Suppressor macrophage treated with lipopolysaccharide for 4 hours (primary cell): ENCODE data around the gene OR14J1.
"Not testable (repeated sequence)": the region's sequence is repeated elsewhere in the genome, so short reads cannot be mapped to it uniquely, and the experiment has no call there.

Experiments used
- DNase-seq: peaks from one replicate; pipeline ENCODE4 v3.0.0-alpha.2; 2020

Gene OR14J1, protein sequence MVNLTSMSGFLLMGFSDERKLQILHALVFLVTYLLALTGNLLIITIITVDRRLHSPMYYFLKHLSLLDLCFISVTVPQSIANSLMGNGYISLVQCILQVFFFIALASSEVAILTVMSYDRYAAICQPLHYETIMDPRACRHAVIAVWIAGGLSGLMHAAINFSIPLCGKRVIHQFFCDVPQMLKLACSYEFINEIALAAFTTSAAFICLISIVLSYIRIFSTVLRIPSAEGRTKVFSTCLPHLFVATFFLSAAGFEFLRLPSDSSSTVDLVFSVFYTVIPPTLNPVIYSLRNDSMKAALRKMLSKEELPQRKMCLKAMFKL

DNA sequence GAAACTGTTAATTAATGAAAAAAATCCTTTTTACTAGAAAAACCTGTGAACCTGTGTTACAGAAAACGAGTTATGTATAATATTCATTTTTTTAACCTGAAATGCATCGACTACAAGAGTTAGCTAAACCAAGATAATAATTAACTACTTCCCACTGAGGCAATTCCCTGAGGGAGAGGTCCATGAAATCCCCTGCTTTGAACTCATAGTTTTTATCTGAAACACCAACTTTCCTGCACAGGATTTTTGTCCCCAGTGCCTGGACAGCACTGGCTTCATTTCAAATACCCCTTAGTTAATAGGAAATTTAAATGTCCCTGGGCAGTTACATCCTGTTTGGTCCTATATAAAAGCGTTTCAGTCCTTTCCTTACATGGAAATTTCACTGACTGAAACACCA is at the start of gene OR14J1:
OR14J1 (plus strand) TSS at position 386 of the 400 bp plus-strand sequence. CDS start 4,989 bp downstream, outside the sequence.
- DNase-seq: no peak

DNA sequence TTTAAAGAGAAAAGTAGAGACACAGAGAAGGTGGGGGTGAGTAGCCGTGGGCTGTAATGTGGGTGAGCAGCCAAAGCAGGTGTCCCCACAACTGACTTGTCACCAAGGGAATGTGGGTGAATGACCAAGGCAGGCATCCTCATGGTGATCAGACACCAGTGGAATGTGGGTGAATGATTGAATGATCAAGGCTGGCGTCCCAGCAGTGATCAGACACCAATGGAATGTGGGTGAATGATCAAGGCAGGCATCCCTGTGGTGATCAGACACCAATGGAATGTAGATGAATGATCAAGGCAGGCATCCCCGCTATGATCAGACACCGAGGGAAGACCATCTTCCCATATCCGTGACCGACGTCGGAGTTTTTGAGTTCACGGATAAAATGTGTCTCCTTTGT is 49.8 kb upstream of the OR14J1 start:
- DNase-seq: no peak

DNA sequence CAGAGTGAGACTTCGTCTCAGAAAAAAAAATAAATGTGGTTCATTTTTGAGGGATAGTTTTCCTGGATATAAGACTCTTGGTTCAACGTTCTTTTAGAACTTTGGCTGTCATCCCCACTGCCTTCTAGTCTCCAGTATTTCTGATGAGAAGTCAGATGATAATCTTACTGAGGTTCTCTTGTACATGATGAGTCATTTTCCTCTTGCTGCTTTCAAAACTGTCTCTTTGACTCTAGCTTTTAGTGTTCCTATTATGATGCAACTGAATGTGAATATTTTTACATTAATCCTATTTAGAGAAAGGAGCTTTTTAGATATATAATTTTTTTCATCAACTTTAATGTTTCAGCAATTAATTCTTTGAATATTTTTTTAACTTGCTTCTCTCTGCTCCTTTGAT is 46.0 kb upstream of the OR14J1 start:
- DNase-seq: no peak

DNA sequence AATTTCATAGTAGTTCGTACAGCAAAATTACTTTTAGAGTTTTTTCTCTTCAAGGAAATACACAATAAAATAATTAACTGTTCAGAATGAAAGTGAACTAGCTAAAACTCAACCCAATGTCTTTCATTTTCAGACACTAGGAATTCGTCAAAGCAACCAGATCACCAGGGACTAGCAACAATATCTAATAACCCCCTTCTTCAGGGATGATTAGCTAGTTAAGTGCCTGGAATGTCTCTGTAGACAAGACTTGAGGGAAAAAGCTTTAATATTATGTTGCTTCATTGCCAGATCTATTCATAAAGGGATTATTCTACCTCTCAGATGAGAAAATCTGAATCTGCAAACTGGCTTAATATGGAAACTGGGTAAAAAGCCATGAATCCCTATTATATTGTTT is 41.8 kb upstream of the OR14J1 start:
- DNase-seq: no peak

DNA sequence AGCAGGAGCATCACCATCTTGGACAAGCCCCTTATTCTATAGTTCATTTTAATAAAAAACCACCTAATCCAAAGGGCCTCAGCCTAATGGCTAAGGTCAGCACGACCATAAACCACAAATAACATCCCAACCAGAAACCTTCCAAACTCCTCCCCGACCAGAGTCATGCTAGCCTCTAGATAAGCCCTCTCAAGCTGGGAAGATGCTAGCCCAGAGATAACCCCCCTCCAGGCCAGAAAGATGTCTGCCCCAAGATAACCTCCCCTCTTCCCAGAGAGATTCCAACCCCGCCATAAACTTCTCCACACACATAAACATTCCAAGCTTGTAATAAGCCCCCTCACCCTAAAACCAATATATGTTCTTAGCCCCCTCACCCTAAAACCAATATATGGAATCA is 38.5 kb upstream of the OR14J1 start:
- no peak for DNase-seq

DNA sequence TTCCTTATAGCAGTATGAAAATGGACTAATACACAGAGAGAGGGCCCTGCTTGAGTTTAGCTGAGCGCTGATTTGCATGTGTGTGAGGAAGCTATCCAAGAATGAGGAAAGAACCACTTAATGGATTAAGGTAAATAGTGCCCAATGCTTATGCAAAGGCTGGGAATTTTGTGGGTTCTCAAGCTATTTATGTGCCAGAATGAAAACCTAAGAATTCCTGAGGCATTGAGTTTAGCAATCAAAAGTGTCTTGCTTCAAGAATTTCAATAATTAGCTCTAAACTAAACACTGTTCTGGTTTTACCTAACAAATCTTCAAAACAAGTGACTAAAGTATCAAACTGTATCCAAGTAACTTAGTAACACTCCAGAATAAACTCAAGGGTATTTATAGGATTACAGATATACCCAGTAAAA is 7.0 kb upstream of the OR14J1 start:
- no peak for DNase-seq

DNA sequence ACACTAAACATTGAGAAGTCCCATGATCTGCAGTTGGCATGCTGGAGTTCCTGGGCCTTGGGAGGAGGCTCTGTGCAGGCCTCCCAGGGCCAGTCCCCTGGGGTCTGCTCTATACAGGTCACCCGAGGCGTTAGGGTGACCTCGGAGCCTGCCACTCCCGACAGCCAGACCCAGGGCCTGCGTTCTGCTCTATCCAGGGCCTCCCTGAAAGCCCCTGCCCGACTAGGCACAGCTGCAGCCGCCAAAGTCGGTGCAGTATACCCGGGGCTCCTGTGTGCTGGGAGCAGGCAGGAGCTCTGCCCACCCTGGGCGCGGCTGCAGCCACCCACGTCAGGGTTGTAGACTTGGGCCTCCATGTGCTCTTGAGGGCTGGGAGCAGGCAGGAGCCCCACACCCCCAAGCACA is 6.3 kb upstream of the OR14J1 start:
- no peak for DNase-seq

DNA sequence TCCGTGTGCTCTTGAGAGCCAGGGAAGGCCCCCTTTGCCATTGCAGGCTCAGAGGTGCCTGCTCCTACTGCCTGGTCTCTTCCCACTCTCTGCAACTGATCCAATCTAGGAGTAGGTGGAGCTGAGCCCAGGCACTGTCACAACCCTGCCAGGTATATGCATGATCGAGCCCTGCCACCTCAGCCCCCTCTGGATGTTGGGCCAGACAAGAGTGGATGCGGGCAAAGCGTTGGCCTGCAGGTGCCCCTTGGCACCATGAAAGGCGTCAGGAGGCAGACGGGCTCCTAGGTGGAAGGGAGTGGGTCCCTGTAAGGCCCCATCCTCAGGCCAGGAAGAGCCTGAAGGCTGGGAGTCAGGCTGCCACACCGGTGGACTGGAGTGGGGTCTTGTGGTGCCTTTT is 5.9 kb upstream of the OR14J1 start:
- no peak for DNase-seq

DNA sequence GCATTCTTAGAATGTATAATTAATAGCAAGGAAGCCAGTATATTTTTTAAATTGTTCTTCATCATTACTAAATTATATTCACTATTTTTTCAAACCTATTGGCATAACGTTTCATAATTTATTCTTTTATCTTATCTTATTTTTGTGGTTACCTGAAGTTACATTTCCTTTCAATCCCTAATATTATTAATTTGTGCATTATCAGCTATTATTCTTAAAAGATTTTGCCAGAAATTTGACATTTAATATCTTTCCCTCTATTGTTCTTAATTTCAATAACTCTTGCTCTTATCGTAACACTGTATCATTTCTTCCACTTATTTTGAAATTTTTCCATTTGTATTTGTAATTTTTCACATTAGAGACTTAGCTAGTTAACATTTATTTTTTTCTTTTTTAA is 18.4 kb downstream of the OR14J1 start:
- no peak for DNase-seq

DNA sequence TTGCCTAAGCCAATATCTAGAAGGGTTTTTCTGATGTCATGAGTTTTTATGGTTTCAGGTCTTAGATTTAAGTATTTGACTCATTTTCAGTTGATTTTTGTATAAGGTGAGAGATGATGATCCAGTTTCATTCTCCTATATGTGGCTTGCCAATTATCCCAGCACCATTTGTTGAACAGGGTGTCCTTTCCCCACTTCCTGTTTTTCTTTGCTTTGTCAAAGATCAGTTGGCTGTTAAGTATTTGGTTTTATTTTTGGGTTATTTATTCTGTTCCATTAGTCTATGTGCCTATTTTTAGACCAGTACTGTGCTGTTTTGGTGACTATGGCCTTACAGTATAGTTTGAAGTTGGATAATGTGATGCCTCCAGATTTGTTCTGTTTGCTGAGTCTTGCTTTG is 21.8 kb downstream of the OR14J1 start:
- not testable (repeated sequence) for DNase-seq

DNA sequence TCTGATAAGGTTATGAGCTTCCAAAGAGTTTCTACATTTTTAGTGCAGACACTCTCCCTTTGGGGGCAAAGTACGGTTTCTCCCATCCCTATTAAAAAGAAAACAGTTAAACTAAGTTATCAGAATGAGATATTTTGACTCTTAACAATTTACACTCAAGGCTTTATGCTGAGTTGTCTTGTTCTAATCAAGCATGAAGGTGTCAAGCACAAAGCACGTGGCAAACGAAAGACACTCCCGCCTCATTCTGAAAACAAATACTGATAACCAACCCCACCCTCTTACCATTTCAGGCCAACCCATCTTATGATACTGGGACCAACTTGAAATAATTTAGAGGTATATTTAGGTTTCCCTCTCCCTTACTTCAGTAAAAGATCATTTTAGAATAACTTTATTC is 24.3 kb downstream of the OR14J1 start:
- DNase-seq: no peak

DNA sequence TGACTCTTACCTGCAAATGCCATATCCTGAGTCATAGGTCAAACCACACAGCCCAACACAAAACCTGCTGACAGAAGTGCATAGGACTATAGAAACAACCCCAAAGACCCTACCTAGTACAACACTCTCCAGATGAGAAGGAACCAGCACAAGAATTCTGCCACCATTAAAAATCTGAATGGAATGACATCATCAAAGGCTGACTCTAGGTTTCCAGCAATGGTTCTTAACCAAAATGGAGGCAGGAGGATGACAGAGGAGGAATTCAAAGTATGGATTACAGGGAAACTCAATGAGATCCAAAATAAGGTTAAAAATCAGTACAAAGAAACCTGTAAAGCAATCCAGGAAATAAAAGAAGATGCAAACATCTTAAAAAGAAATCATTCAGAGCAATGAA is 31.2 kb downstream of the OR14J1 start:
- no peak for DNase-seq

DNA sequence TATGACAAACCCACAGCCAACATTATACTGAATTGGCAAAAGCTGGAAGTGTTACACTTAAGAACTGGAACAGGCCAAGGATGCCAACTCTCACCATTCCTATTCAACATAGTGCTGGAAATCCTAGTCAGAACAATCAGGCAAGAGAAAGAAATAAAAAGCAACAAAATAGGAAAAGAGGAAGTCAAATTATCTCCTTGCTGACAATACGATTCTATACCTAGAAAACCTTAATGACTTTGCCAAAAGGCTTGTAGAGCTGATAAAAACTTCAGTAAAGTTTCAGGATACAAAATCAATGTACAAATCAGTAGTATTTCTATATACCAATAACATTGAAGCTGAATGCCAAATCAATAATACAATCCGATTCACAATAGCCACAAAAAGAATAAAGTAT is 34.8 kb downstream of the OR14J1 start:
- DNase-seq: no peak

DNA sequence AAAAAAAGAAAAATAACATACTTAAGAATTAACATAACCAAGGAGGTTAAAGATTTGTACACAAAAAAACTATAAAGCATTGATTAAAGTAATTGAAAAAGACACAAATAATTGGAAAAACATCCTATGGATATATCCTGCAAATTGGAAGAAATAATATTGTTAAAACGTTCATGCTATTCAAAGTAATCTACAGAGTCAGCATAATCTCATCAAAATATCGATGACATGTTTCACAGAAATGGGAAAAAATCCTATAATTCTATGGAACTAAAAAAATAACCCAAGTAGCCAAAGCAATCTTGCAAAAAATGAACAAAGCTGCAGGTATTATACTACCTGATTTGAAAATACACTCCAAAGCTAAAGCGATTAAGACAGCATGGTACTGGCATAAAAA is 43.9 kb downstream of the OR14J1 start:
- no peak for DNase-seq

DNA sequence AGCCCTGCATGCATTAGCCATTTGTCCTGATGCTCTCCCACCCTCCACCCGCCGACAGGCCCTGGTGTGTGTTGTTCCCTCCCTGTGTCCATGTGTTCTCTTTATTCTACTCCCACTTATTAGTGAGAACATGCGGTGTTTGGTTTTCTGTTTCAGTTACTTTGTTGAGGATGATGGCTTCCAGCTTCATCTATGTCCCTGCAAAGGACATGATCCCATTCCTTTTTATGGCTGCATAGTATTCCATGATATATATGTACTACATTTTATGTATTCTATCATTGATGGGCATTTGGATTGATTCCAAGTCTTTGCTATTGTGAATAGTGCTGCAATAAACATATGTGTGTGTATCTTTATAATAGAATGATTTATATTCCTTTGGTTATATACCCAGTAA is 47.8 kb downstream of the OR14J1 start:
- not testable (repeated sequence) for DNase-seq

DNA sequence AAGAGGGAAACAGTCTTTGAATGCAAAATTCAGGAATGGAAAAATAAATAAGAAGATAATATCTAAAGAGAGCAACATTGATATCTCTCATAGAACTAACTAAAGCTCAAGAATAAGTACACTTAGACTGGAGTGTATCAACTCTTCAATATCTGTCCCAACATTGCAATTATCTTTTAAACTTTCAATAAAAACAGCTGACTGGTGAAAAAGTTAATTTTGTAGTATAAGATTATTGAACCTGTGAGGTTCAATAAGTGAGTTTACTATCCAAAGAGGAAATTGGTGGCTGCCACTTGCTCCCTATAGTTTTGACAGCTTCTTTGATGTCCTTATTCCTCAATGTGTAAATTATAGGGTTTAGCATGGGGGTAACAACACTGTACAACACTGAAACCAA is 53.5 kb downstream of the OR14J1 start:
- DNase-seq: no peak

DNA sequence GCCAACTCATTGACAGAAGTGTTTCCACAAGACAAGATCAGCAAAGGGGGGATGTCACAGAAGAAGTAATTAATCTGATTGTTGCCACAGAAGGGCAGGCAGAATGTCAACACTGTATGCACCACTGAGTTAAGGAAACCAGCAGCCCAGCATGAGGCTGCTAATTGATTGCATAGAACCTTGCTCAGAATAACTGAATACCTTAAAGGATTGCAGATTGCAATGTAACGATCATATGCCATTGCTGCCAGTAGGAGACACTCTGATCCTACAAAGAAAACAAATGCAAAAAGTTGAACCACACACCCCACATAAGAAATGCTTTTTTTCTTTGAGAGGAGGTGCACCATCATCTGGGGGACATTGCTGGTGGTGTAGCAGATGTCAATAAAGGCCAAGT is 54.1 kb downstream of the OR14J1 start:
- no peak for DNase-seq
